ENCODE measurements around the gene ZFYVE21. TPM values are rescaled to one million over a fixed set of nuclear protein-coding genes. Genes with fewer than 3 reads are reported as not detected.

Gene ZFYVE21
- total RNA-seq, 1 experiment from 2014 or later = 49.7 TPM

GRCh38 chr14:103738166-103738565 is 22.6 kb downstream of the ZFYVE21 start:
- Histone ChIP-seq H4K8ac (replicated peaks; ENCODE audit: insufficient read length, low read depth, low read length) (no peak overlapping the region), H4K91ac (ENCODE audit: insufficient read length, low read depth, low read length) (no peak overlapping the region), H3K27me3 (ENCODE audit: insufficient read depth, low read length) (no peaks in the 10 kb centered on the region), H2AK5ac (ENCODE audit: insufficient read length, low read length) (no peak overlapping the region), H3K4ac (ENCODE audit: low read depth, low read length) (no peak overlapping the region), H2AFZ (ENCODE audit: low read length) (no peak overlapping the region), H3K79me1 (ENCODE audit: insufficient read depth, low read depth, low read length, poor library complexity, severe bottlenecking) (no peaks in the 10 kb centered on the region), H3K23ac (ENCODE audit: insufficient read length, low read depth, low read length) (no peak overlapping the region), H4K5ac (ENCODE audit: insufficient read length, low read depth, low read length) (no peak overlapping the region), H3K56ac (ENCODE audit: insufficient read length, low read depth, low read length) (no peak overlapping the region), H3K79me2 (ENCODE audit: insufficient read depth, low read length) (no peaks in the 10 kb centered on the region), H3K4me2 (ENCODE audit: insufficient read depth, insufficient read length, low read length) (no peak overlapping the region), H2BK120ac (ENCODE audit: low read depth, low read length, poor library complexity, severe bottlenecking) (no peak overlapping the region), H3T11ph (ENCODE audit: low read length) (no peak overlapping the region), H2BK12ac (ENCODE audit: insufficient read length, low read depth, low read length) (no peak overlapping the region), H2BK20ac (ENCODE audit: low read depth, low read length, poor library complexity, severe bottlenecking) (no peak overlapping the region), H3K4me1 (ENCODE audit: insufficient read depth, low read length) (peaks cover 6% of the 10 kb centered on the region; the same call in 1 of the 2 replicates), H4K20me1 (ENCODE audit: control insufficient read depth, insufficient read depth, insufficient read length) (peaks cover 3% of the 10 kb centered on the region), H3K9me3 (ENCODE audit: control insufficient read depth, low read depth, low read length) (no peaks in the 10 kb centered on the region), H3K27ac (ENCODE audit: insufficient read length, low read depth, low read length) (no peak overlapping the region), H3K23me2 (ENCODE audit: insufficient read length, low read depth, low read length, poor library complexity, severe bottlenecking) (no peaks in the 10 kb centered on the region), H3K18ac (ENCODE audit: insufficient read length, low read depth, low read length) (no peak overlapping the region), H2BK15ac (ENCODE audit: low read depth, low read length) (no peak overlapping the region), H3K14ac (ENCODE audit: insufficient read depth, low read length) (no peak overlapping the region; the same call in 1 of the 2 replicates), H3K9ac (ENCODE audit: extremely low read depth, insufficient read length, low read length) (no peak overlapping the region), H2BK5ac (ENCODE audit: insufficient read length, low read length) (no peak overlapping the region)
- Mint-ChIP-seq H3K4me3 (no peak overlapping the region), H3K4me1 (peaks cover 19% of the 10 kb centered on the region in 2 experiments), H3K27ac (no peak overlapping the region), H3K9me3 (no peaks in the 10 kb centered on the region), H3K36me3 (ENCODE audit: insufficient read depth in 1 of 3, low read depth in 3 of 3) (peaks cover 3 to 34% (median 16%) of the 10 kb centered on the region in 3 experiments), H3K27me3 (ENCODE audit: low read depth) (no peaks in the 10 kb centered on the region)
- no peak for TF ChIP-seq CTCF (conservative IDR thresholded peaks at IDR 0.05)
- WGBS (ENCODE audit: extremely low coverage, insufficient read length, low lambda C conversion rate) = no CpG with 5 or more reads among the region's 10 CpGs
- DNase-seq = no peak
